ENCODE measurements around the gene SERPINB4. TPM values are rescaled to one million over a fixed set of nuclear protein-coding genes. Genes with fewer than 3 reads are reported as not detected.

SERPINB4 gene
- total RNA-seq, 1 experiment from 2014 or later: not detected

GRCh38 chr18:63637703-63638102 lies 6.4 kb downstream of the SERPINB4 start:
- DNase-seq (ENCODE audit: extremely low read depth, low read depth): no peak

- no peak for DNase-seq (ENCODE audit: extremely low read depth, low read depth)
Measured at GRCh38 chr18:63627819-63628218, 16.2 kb downstream of the SERPINB4 start.

GRCh38 chr18:63626431-63626830 lies 17.6 kb downstream of the SERPINB4 start:
- DNase-seq (ENCODE audit: extremely low read depth, low read depth): no peak

- DNase-seq (ENCODE audit: extremely low read depth, low read depth): no peak
Measured at GRCh38 chr18:63624863-63625262, 19.2 kb downstream of the SERPINB4 start.

- DNase-seq (ENCODE audit: extremely low read depth, low read depth): no peak
Measured at GRCh38 chr18:63619661-63620060, 24.4 kb downstream of the SERPINB4 start.

- no peak for DNase-seq (ENCODE audit: extremely low read depth, low read depth)
Measured at GRCh38 chr18:63617915-63618234, 26.2 kb downstream of the SERPINB4 start.

- DNase-seq (ENCODE audit: extremely low read depth, low read depth): no peak
Measured at GRCh38 chr18:63617049-63617914, 26.8 kb downstream of the SERPINB4 start.

GRCh38 chr18:63613420-63613819 lies 30.6 kb downstream of the SERPINB4 start:
- no peak for DNase-seq (ENCODE audit: extremely low read depth, low read depth)

- DNase-seq (ENCODE audit: extremely low read depth, low read depth): no peak
Measured at GRCh38 chr18:63606526-63606925, 37.5 kb downstream of the SERPINB4 start.

GRCh38 chr18:63604791-63605567 lies 39.1 kb downstream of the SERPINB4 start:
- DNase-seq (ENCODE audit: extremely low read depth, low read depth): no peak

GRCh38 chr18:63603772-63604171 lies 40.3 kb downstream of the SERPINB4 start:
- no peak for DNase-seq (ENCODE audit: extremely low read depth, low read depth)

- DNase-seq (ENCODE audit: extremely low read depth, low read depth): no peak
Measured at GRCh38 chr18:63603355-63603754, 40.7 kb downstream of the SERPINB4 start.

GRCh38 chr18:63596964-63597363 lies 47.1 kb downstream of the SERPINB4 start:
- DNase-seq (ENCODE audit: extremely low read depth, low read depth): no peak

- DNase-seq (ENCODE audit: extremely low read depth, low read depth): no peak
Measured at GRCh38 chr18:63592471-63592870, 51.6 kb downstream of the SERPINB4 start.

GRCh38 chr18:63591725-63592124 lies 52.3 kb downstream of the SERPINB4 start:
- DNase-seq (ENCODE audit: extremely low read depth, low read depth): no peak

- no peak for DNase-seq (ENCODE audit: extremely low read depth, low read depth)
Measured at GRCh38 chr18:63590966-63591695, 52.9 kb downstream of the SERPINB4 start.

GRCh38 chr18:63590373-63590772 lies 53.7 kb downstream of the SERPINB4 start:
- DNase-seq (ENCODE audit: extremely low read depth, low read depth): no peak

- DNase-seq (ENCODE audit: extremely low read depth, low read depth): no peak
Measured at GRCh38 chr18:63588909-63589308, 55.1 kb downstream of the SERPINB4 start.

All from NCI-H460 (cell line).